ENCODE measurements around the gene SP4. TPM values are rescaled to one million over a fixed set of nuclear protein-coding genes. Genes with fewer than 3 reads are reported as not detected.

The SP4 gene
- total and polyA plus RNA-seq, 9 donors: 6.9 to 22.1 (median 17.7) TPM

DNA sequence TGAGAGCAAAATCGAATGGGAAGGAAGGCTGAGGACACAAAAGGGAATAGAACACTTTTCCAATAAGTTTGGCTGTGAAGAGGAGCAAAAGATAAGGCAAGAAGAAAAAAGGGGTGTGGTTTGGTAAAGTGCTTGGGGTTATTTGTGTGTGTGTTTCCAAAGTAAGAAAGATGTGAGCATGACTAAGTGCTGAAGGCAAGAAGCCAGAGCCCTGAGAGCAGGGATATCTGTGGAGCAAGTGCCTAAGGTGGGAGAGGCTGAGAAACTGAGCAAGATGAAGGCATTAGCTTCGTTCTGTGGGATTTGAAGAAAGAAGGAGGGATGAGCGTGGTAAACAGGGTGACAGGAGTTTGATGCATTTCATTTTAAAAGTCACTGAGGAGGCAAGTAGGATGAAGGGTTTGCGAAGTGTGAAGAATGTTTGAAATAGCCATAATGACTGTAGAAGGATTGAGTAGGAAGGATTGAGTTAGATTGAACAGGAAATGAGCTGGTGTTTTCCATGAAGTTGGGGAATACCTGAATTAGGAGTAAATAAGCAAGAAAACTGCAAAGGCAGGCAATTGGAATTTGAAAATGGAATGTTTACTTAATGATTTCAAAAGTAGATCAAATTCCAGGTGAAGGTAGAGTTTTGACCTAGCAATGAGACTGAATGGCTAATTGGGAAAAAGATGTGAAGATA lies 19.9 kb upstream of the SP4 start:
- TF ChIP-seq, protein P1, sequence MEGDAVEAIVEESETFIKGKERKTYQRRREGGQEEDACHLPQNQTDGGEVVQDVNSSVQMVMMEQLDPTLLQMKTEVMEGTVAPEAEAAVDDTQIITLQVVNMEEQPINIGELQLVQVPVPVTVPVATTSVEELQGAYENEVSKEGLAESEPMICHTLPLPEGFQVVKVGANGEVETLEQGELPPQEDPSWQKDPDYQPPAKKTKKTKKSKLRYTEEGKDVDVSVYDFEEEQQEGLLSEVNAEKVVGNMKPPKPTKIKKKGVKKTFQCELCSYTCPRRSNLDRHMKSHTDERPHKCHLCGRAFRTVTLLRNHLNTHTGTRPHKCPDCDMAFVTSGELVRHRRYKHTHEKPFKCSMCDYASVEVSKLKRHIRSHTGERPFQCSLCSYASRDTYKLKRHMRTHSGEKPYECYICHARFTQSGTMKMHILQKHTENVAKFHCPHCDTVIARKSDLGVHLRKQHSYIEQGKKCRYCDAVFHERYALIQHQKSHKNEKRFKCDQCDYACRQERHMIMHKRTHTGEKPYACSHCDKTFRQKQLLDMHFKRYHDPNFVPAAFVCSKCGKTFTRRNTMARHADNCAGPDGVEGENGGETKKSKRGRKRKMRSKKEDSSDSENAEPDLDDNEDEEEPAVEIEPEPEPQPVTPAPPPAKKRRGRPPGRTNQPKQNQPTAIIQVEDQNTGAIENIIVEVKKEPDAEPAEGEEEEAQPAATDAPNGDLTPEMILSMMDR (IDR thresholded peaks at IDR 0.05): no peak
- TF ChIP-seq EP300 (IDR thresholded peaks at IDR 0.05) (no peak), POLR2A (IDR thresholded peaks at IDR 0.05) (no peak)

DNA sequence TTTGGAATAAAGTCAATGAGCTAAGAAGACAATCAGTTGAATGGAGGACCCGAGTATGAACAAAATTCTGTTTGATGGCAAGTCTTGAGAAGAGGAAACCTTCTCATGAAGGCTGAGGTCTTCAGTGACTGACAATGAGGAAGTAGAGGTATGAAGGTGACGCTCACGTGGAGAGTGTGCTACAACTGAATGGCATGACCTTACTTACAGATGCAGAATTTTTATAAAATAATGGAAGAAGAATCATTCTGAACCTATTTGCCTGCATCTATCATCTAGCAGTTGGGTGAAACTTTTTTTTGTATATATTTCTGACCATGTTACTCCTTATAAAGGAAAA lies 19.4 kb upstream of the SP4 start:
- intact Hi-C loops (cut with DNase I): no loop called here
- H3K27me3 ChIP-seq: no peaks in the 10 kb centered on the region
- TF ChIP-seq, protein P1 (IDR thresholded peaks at IDR 0.05): no peak
- TF ChIP-seq POLR2A (IDR thresholded peaks at IDR 0.05): no peak
- TF ChIP-seq EP300 (IDR thresholded peaks at IDR 0.05): no peak
- no peak for DNase-seq
- H3K9me3 ChIP-seq: no peaks in the 10 kb centered on the region
- 55 to 93% (median 71%) methylated on average over 3 of the region's 3 CpGs for WGBS, 3 donors
- H3K27ac ChIP-seq: no peak overlapping the region
- H3K4me3 ChIP-seq: no peak overlapping the region
- H3K4me1 ChIP-seq (ENCODE audit: insufficient read depth): no peaks in the 10 kb centered on the region
- H3K36me3 ChIP-seq: no peaks in the 10 kb centered on the region

More for the DNA sequence above, 19.9 kb upstream of the SP4 start:
- no peak for DNase-seq
- intact Hi-C loops (cut with DNase I): no loop called here
- Histone ChIP-seq H3K4me1 (ENCODE audit: insufficient read depth) (no peaks in the 10 kb centered on the region), H3K9me3 (no peaks in the 10 kb centered on the region), H3K36me3 (no peaks in the 10 kb centered on the region), H3K4me3 (no peak overlapping the region), H3K27me3 (no peaks in the 10 kb centered on the region), H3K27ac (no peak overlapping the region)
- 71 to 80% (median 73%) methylated on average over 4 of the region's 4 CpGs for WGBS, 3 donors

DNA sequence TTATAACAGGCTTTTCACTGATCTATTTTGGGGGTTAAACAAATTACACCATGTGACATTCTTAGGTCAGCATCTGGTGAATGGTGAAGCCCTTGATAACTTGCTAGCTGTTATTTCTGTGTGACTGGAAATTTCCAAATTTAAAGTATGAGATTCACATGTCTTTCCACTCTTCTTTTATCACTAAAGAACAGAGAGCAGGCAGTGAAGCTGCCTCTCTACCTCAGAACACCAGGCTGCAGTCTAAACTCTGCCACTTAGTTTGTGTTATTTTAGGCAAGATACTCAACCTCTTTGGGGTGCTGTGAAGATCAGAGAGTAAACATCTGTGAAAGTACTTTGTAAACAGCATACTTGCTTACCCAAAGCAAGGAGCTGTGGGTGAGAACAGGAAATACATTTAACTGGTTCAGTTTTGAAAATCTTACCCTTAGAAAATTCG lies 15.5 kb upstream of the SP4 start:
- Histone ChIP-seq H3K27me3 (no peaks in the 10 kb centered on the region), H3K36me3 (no peaks in the 10 kb centered on the region), H3K4me1 (ENCODE audit: insufficient read depth) (no peaks in the 10 kb centered on the region), H3K27ac (no peak overlapping the region), H3K9me3 (no peaks in the 10 kb centered on the region), H3K4me3 (no peak overlapping the region)
- intact Hi-C loops (cut with DNase I): no loop called here
- TF ChIP-seq, protein P1 (IDR thresholded peaks at IDR 0.05): no peak
- no peak for DNase-seq
- 32 to 56% (median 41%) methylated on average over 1 of the region's 1 CpG for WGBS, 3 donors

DNA sequence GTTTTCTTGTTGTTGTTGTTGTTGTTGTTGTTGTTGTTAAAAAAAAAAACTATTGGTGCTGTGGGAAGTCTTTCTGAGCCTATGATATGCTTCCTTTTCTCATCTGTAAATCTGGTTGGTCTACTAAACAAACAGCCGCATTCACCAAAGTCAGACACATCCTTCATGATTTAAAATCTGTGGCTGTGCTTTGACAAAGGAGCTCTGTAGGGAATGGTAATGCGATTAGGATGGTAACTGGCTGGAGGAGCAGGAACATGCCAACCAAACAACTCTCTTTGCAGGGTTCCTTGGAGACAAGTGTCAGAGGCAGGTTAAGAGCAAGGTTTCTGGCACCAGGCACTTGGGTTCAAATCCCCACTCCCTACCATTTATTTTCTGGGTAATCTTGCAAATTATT lies 14.9 kb upstream of the SP4 start:
- Histone ChIP-seq H3K4me1 (ENCODE audit: insufficient read depth) (no peaks in the 10 kb centered on the region), H3K27me3 (no peaks in the 10 kb centered on the region), H3K9me3 (no peaks in the 10 kb centered on the region), H3K4me3 (no peak overlapping the region), H3K27ac (no peak overlapping the region), H3K36me3 (no peaks in the 10 kb centered on the region)
- TF ChIP-seq POLR2A (IDR thresholded peaks at IDR 0.05) (no peak), EP300 (IDR thresholded peaks at IDR 0.05) (no peak)
- TF ChIP-seq, protein P1 (IDR thresholded peaks at IDR 0.05): no peak
- no peak for DNase-seq
- 49 to 60% (median 55%) methylated on average over 2 of the region's 2 CpGs for WGBS, 3 donors
- intact Hi-C loops (cut with DNase I): no loop called here

All from ovary (tissue), 9 donors.